ENCODE results near the gene GRK5.

- no peak for TF ChIP-seq CTCF (IDR thresholded peaks at IDR 0.05; ENCODE audit: poor library complexity, severe bottlenecking)
- no peak for TF ChIP-seq MXI1 (conservative IDR thresholded peaks at IDR 0.05; ENCODE audit: poor library complexity, severe bottlenecking)
Measured at GRCh38 chr10:119420950-119421875, 213.8 kb downstream of the GRK5 start.
